H1 (cell line): ENCODE measurements around the gene ANKRD60. TPM values are rescaled to one million over a fixed set of nuclear protein-coding genes. Genes with fewer than 3 reads are reported as not detected.

Source experiments
- CBX8 ChIP-seq: fragments of 300-800, 300-1000 bp; sonication (generic); IDR thresholded peaks from 2 replicates; pipeline ENCODE4 v1.7.1; 2016; ENCODE audit warnings: low read depth, low read length, borderline replicate concordance
- CHD1 ChIP-seq: IDR thresholded peaks from 2 replicates; pipeline ENCODE4 v1.6.1; 2012; ENCODE audit warnings: low read depth, low read length, improper control_type of control experiment
- FOSL1 ChIP-seq: IDR thresholded peaks from 2 replicates; pipeline ENCODE4 v1.6.1; 2011; ENCODE audit warnings: mild to moderate bottlenecking, low read depth, low read length, moderate library complexity; ENCODE audit not compliant: insufficient read depth
- NANOG ChIP-seq: IDR thresholded peaks from 2 replicates; pipeline ENCODE4 v1.6.1; 2011; ENCODE audit warnings: low read length, low read depth, mild to moderate bottlenecking, inconsistent platforms; ENCODE audit not compliant: insufficient read depth, poor library complexity, severe bottlenecking
- ZNF274 ChIP-seq: IDR thresholded peaks from 2 replicates; pipeline ENCODE4 v1.7.0; 2012; ENCODE audit warnings: low read length, borderline replicate concordance; ENCODE audit errors: extremely low read depth
- polyA plus RNA-seq, 7 experiments: library from polyadenylated mRNA; depleted of rRNA in 3 of 7; stranded (reverse) in 5 of 7; unstranded in 2 of 7; fragments of >200 nt in 5 of 7; fragments of 200-250 nt in 2 of 7; gene quantifications; 1 replicate in 5 of 7; 2 replicates in 1 of 7; 4 replicates in 1 of 7; pipeline versions ENCODE4 v1.2.1 to v1.2.3, GENCODE V29; 2011 to 2013; ENCODE audit warnings: missing spikeins in 2 of 7, mixed read lengths in 2 of 7
- total RNA-seq: library from RNA; stranded (reverse); fragmentation: NEBNext Ultra II Directional; extraction: Animal tissue kit (Norgen Biotek cat#: 25700); gene quantifications from 2 replicates; pipeline ENCODE4 v1.2.1, GENCODE V29; 2021
- TF ChIP-seq, protein P1 (sequence below): IDR thresholded peaks from 2 replicates; pipeline ENCODE4 v1.6.1; 2011; ENCODE audit warnings: low read depth, mild to moderate bottlenecking, low read length; ENCODE audit not compliant: insufficient read depth

The ANKRD60 gene
- total and polyA plus RNA-seq, 2 of the 8 experiments (the other 6 are each of a cell fraction or from before 2014, with no cell fraction given) = not detected

DNA sequence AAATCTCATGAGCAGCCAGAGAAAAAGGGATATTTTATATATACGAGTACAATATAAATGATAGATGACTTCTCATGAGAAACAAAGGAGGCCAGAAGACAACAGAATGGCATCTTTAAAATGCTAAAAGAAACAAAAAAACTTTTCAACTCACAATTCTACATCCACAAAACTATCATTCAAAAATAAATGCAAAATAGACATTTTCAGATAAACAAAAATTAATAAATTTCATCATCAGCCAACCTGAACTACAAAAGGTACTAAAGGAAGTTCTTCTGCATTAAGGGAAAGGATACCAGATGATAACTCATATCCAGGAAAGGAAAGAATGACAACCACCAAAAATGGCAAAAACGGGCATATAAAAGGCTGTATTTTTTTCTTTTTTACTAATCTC is 27.9 kb upstream of the ANKRD60 start (continued):
- TF ChIP-seq NANOG (no peak), ZNF274 (no peak), CBX8 (no peak), CHD1 (no peak), FOSL1 (no peak)
- TF ChIP-seq, protein P1, sequence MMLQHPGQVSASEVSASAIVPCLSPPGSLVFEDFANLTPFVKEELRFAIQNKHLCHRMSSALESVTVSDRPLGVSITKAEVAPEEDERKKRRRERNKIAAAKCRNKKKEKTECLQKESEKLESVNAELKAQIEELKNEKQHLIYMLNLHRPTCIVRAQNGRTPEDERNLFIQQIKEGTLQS = no peak
